ENCODE measurements around the gene RAB33A. TPM values are rescaled to one million over a fixed set of nuclear protein-coding genes. Genes with fewer than 3 reads are reported as not detected.

Gene RAB33A
- total and polyA plus RNA-seq, 4 donors: 0.64 to 1.8 (median 0.78) TPM

GRCh38 chrX:130174937-130175336, 3.2 kb downstream of the RAB33A start:
- Histone ChIP-seq H3K27me3 (ENCODE audit: control insufficient read depth in 1 of 2, insufficient read depth in 2 of 2, low read length in 1 of 2) (no peaks in the 10 kb centered on the region), H3K4me1 (ENCODE audit: control insufficient read depth in 1 of 2, insufficient read depth in 2 of 2, low read length in 2 of 2) (peaks cover 0 to 2% of the 10 kb centered on the region in 2 donors), H3K27ac (ENCODE audit: low read depth in 1 of 2, low read length in 2 of 2) (no peak overlapping the region), H3K9me3 (ENCODE audit: control insufficient read depth, low read length) (no peaks in the 10 kb centered on the region), H3K36me3 (ENCODE audit: control insufficient read depth in 1 of 2, insufficient read depth in 2 of 2, low read length in 1 of 2) (no peaks in the 10 kb centered on the region), H3K4me3 (ENCODE audit: low read length in 2 of 2) (no peak overlapping the region)
- intact Hi-C loops (cut with DNase I): loop anchor here in 1 of 2 donors (5.0 kb wide), 1 partner anchor 58 kb away; no protein-coding TSS in a partner anchor
- DNase-seq (no peak), ATAC-seq (ENCODE audit: low FRiP score) (no peak)
- WGBS, 2 donors: 81 to 96% methylated on average over 2 of the region's 2 CpGs

- intact Hi-C loops (cut with DNase I): no loop called here
- Histone ChIP-seq H3K27me3 (ENCODE audit: control insufficient read depth in 1 of 2, insufficient read depth in 2 of 2, low read length in 1 of 2) (no peaks in the 10 kb centered on the region), H3K4me3 (ENCODE audit: low read length in 2 of 2) (no peak overlapping the region), H3K36me3 (ENCODE audit: control insufficient read depth in 1 of 2, insufficient read depth in 2 of 2, low read length in 1 of 2) (no peaks in the 10 kb centered on the region), H3K9me3 (ENCODE audit: control insufficient read depth, low read length) (no peaks in the 10 kb centered on the region), H3K27ac (ENCODE audit: low read depth in 1 of 2, low read length in 2 of 2) (no peak overlapping the region), H3K4me1 (ENCODE audit: control insufficient read depth in 1 of 2, insufficient read depth in 2 of 2, low read length in 2 of 2) (peaks cover 0 to 2% of the 10 kb centered on the region in 2 donors)
- ATAC-seq (ENCODE audit: low FRiP score): no peak
- DNase-seq: no peak
Observed at GRCh38 chrX:130176354-130176776, 4.6 kb downstream of the RAB33A start.

GRCh38 chrX:130176942-130177341, 5.2 kb downstream of the RAB33A start:
- H3K36me3 ChIP-seq (ENCODE audit: control insufficient read depth in 1 of 2, insufficient read depth in 2 of 2, low read length in 1 of 2): no peaks in the 10 kb centered on the region

GRCh38 chrX:130179170-130179569, 7.4 kb downstream of the RAB33A start:
- peaks cover 0 to 2% of the 10 kb centered on the region in 2 donors for H3K4me1 ChIP-seq (ENCODE audit: control insufficient read depth in 1 of 2, insufficient read depth in 2 of 2, low read length in 2 of 2)
- intact Hi-C loops (cut with DNase I): no loop called here

More at GRCh38 chrX:130176942-130177341, 5.2 kb downstream of the RAB33A start:
- H3K4me3 ChIP-seq (ENCODE audit: low read length in 2 of 2): no peak overlapping the region
- no peak for DNase-seq
- no peak for ATAC-seq (ENCODE audit: low FRiP score)
- no peaks in the 10 kb centered on the region for H3K27me3 ChIP-seq (ENCODE audit: control insufficient read depth in 1 of 2, insufficient read depth in 2 of 2, low read length in 1 of 2)
- intact Hi-C loops (cut with DNase I): no loop called here
- no peaks in the 10 kb centered on the region for H3K9me3 ChIP-seq (ENCODE audit: control insufficient read depth, low read length)
- no peak overlapping the region for H3K27ac ChIP-seq (ENCODE audit: low read depth in 1 of 2, low read length in 2 of 2)
- WGBS, 2 donors: 60 to 88% methylated on average over 4 of the region's 4 CpGs
- peaks cover 0 to 2% of the 10 kb centered on the region in 2 donors for H3K4me1 ChIP-seq (ENCODE audit: control insufficient read depth in 1 of 2, insufficient read depth in 2 of 2, low read length in 2 of 2)

GRCh38 chrX:130179579-130180215, 7.9 kb downstream of the RAB33A start:
- intact Hi-C loops (cut with DNase I): no loop called here
- Histone ChIP-seq H3K36me3 (ENCODE audit: control insufficient read depth in 1 of 2, insufficient read depth in 2 of 2, low read length in 1 of 2) (no peaks in the 10 kb centered on the region), H3K9me3 (ENCODE audit: control insufficient read depth, low read length) (no peaks in the 10 kb centered on the region), H3K4me3 (ENCODE audit: low read length in 2 of 2) (no peak overlapping the region), H3K27me3 (ENCODE audit: control insufficient read depth in 1 of 2, insufficient read depth in 2 of 2, low read length in 1 of 2) (no peaks in the 10 kb centered on the region), H3K27ac (ENCODE audit: low read depth in 1 of 2, low read length in 2 of 2) (no peak overlapping the region), H3K4me1 (ENCODE audit: control insufficient read depth in 1 of 2, insufficient read depth in 2 of 2, low read length in 2 of 2) (no peaks in the 10 kb centered on the region)
- WGBS, 2 donors: 33 to 42% methylated on average over 7 of the region's 7 CpGs
- DNase-seq (no peak), ATAC-seq (ENCODE audit: low FRiP score) (no peak)

More at GRCh38 chrX:130179170-130179569, 7.4 kb downstream of the RAB33A start:
- Histone ChIP-seq H3K4me3 (ENCODE audit: low read length in 2 of 2) (no peak overlapping the region), H3K27me3 (ENCODE audit: control insufficient read depth in 1 of 2, insufficient read depth in 2 of 2, low read length in 1 of 2) (no peaks in the 10 kb centered on the region), H3K36me3 (ENCODE audit: control insufficient read depth in 1 of 2, insufficient read depth in 2 of 2, low read length in 1 of 2) (no peaks in the 10 kb centered on the region), H3K27ac (ENCODE audit: low read depth in 1 of 2, low read length in 2 of 2) (no peak overlapping the region), H3K9me3 (ENCODE audit: control insufficient read depth, low read length) (no peaks in the 10 kb centered on the region)
- DNase-seq (no peak), ATAC-seq (ENCODE audit: low FRiP score) (no peak)
- WGBS, 2 donors: 23 to 52% methylated on average over 5 of the region's 5 CpGs

GRCh38 chrX:130184168-130184567, 12.4 kb downstream of the RAB33A start:
- Histone ChIP-seq H3K9me3 (ENCODE audit: control insufficient read depth, low read length) (no peaks in the 10 kb centered on the region), H3K36me3 (ENCODE audit: control insufficient read depth in 1 of 2, insufficient read depth in 2 of 2, low read length in 1 of 2) (no peaks in the 10 kb centered on the region), H3K27ac (ENCODE audit: low read depth in 1 of 2, low read length in 2 of 2) (no peak overlapping the region), H3K27me3 (ENCODE audit: control insufficient read depth in 1 of 2, insufficient read depth in 2 of 2, low read length in 1 of 2) (no peaks in the 10 kb centered on the region), H3K4me1 (ENCODE audit: control insufficient read depth in 1 of 2, insufficient read depth in 2 of 2, low read length in 2 of 2) (no peaks in the 10 kb centered on the region), H3K4me3 (ENCODE audit: low read length in 2 of 2) (no peak overlapping the region)
- 91 to 96% methylated on average over 11 of the region's 11 CpGs for WGBS, 2 donors
- ATAC-seq (ENCODE audit: low FRiP score) (no peak), DNase-seq (no peak)
- intact Hi-C loops (cut with DNase I): no loop called here

DNA sequence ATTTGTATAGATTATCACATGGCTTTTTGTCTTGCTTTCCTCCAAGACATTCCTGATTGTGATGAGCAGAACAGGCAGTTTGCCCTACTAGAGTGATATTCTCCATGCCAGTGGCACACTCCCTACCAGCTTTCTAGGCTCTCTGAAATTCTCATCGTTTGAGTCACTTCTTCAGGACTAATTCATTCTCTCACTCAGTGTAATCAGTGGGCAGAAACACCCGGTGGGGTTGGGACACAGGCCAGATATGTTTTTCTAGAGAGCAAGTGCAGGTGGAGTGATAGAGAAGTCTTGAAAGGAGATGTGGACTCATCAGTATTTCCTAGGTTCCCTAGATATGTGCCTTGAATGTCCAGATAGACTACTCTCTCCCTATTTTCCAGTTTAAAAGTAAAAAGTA, 13.1 kb downstream of the RAB33A start:
- no peak overlapping the region for H3K4me3 ChIP-seq (ENCODE audit: low read length in 2 of 2)
- ATAC-seq (ENCODE audit: low FRiP score) (no peak), DNase-seq (no peak)
- no peaks in the 10 kb centered on the region for H3K4me1 ChIP-seq (ENCODE audit: control insufficient read depth in 1 of 2, insufficient read depth in 2 of 2, low read length in 2 of 2)
- H3K27ac ChIP-seq (ENCODE audit: low read depth in 1 of 2, low read length in 2 of 2): no peak overlapping the region
- no peaks in the 10 kb centered on the region for H3K27me3 ChIP-seq (ENCODE audit: control insufficient read depth in 1 of 2, insufficient read depth in 2 of 2, low read length in 1 of 2)
- H3K36me3 ChIP-seq (ENCODE audit: control insufficient read depth in 1 of 2, insufficient read depth in 2 of 2, low read length in 1 of 2): no peaks in the 10 kb centered on the region
- intact Hi-C loops (cut with DNase I): no loop called here
- WGBS, 2 donors: 45 to 48% methylated on average over 2 of the region's 2 CpGs
- no peaks in the 10 kb centered on the region for H3K9me3 ChIP-seq (ENCODE audit: control insufficient read depth, low read length)

- Histone ChIP-seq H3K27me3 (ENCODE audit: control insufficient read depth in 1 of 2, insufficient read depth in 2 of 2, low read length in 1 of 2) (no peaks in the 10 kb centered on the region), H3K4me1 (ENCODE audit: control insufficient read depth in 1 of 2, insufficient read depth in 2 of 2, low read length in 2 of 2) (no peaks in the 10 kb centered on the region), H3K27ac (ENCODE audit: low read depth in 1 of 2, low read length in 2 of 2) (no peak overlapping the region), H3K4me3 (ENCODE audit: low read length in 2 of 2) (no peak overlapping the region), H3K9me3 (ENCODE audit: control insufficient read depth, low read length) (no peaks in the 10 kb centered on the region), H3K36me3 (ENCODE audit: control insufficient read depth in 1 of 2, insufficient read depth in 2 of 2, low read length in 1 of 2) (no peaks in the 10 kb centered on the region)
- no peak for DNase-seq
- ATAC-seq (ENCODE audit: low FRiP score): no peak
- 72 to 83% methylated on average over 4 of the region's 4 CpGs for WGBS, 2 donors
- intact Hi-C loops (cut with DNase I): no loop called here
Observed at GRCh38 chrX:130186651-130187050, 14.9 kb downstream of the RAB33A start.

DNA sequence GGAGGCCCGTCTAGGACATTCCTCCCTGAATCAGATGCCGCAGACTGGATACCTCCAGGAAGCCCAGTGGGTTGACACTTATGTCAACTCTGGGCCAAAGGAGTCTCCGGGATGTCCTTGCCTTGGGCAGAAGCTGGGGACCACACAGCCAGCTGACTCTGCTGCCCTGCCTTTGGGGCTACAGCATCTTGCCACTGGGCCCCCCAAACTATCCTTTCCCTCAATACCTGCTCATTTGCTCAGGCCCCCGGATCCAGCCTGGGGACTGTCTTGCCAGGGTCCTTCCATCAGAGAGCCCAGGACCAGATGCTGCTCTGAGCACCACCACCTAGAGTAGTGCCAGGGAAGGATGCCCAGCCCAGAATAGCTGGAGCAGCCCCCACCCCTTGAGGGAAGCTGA, 19.0 kb downstream of the RAB33A start:
- H3K36me3 ChIP-seq (ENCODE audit: control insufficient read depth in 1 of 2, insufficient read depth in 2 of 2, low read length in 1 of 2): no peaks in the 10 kb centered on the region
- intact Hi-C loops (cut with DNase I): loop anchor here in 1 of 2 donors (10.0 kb wide), 1 partner anchor 586 kb away; no protein-coding TSS in a partner anchor
- 80 to 92% methylated on average over 4 of the region's 4 CpGs for WGBS, 2 donors
- no peak overlapping the region for H3K4me3 ChIP-seq (ENCODE audit: low read length in 2 of 2)
- no peak overlapping the region for H3K27ac ChIP-seq (ENCODE audit: low read depth in 1 of 2, low read length in 2 of 2)
- DNase-seq (no peak), ATAC-seq (ENCODE audit: low FRiP score) (no peak)
- H3K4me1 ChIP-seq (ENCODE audit: control insufficient read depth in 1 of 2, insufficient read depth in 2 of 2, low read length in 2 of 2): no peaks in the 10 kb centered on the region
- no peaks in the 10 kb centered on the region for H3K27me3 ChIP-seq (ENCODE audit: control insufficient read depth in 1 of 2, insufficient read depth in 2 of 2, low read length in 1 of 2)
- no peaks in the 10 kb centered on the region for H3K9me3 ChIP-seq (ENCODE audit: control insufficient read depth, low read length)

All from aorta (tissue), 5 donors.